GM15510 (cell line): ENCODE results near the gene CREB3.

ENCODE experiments used
- POLR2A ChIP-seq: IDR thresholded peaks from 3 replicates; pipeline ENCODE4 v1.6.1; 2011; ENCODE audit warnings: borderline replicate concordance; ENCODE audit not compliant: insufficient read length; ENCODE audit errors: extremely low read depth

The CREB3 gene

DNA sequence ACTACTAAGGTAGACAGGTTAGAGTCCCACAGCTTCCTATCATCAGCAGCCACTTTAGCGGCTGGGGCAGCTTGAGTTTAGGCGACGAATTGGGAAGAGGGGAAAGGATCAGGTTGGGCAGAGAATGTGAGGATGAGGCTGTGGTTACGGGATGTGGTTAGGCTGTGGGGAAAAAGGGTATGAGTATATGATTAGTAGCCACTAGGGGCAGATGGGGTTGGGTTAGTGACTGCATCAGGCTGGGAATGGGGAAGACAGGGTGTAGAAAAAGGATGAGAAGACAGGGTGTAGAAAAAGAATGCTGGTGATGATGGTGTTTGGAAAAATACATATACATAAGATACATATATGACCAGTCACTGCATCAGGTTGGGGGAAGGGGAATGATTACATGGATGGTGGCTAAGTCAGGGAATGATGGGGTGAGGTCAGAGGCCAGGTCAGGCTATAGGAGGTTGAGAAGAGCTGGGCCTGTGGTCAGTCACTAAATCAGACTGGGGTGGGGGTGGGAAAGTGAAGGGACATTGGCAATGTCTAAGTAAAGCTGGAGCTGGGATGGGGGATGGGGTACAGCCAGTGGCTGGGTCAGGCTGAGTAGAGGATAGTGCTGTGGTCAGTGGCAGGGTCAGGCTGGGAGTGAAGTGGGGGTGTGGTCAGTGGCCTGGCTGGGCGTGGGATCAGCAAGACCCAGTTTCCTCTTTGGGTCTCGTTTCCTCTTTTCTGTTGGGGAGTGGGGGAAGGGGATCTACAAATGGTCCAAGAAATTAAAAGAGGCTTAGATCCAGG is 2.6 kb upstream of the CREB3 start:
- no peak for TF ChIP-seq POLR2A

DNA sequence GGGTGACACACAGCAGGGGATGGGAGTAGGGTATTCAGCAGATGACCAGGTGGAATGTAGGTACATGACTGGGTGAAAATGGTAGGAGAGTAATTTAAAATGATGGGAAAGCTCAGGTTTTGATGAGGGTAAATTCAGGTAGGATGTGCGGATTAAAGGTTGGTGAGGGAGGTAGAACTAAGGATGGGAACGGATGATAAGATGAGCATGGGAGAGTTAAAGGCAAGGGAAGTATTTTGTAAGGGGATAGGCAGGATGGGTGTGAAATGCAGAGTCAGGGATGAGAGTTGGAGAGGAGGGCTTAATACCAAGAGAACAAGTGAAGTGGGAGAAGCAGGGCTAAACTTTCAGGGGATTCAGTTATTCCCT is 2.0 kb upstream of the CREB3 start:
- no peak for TF ChIP-seq POLR2A

DNA sequence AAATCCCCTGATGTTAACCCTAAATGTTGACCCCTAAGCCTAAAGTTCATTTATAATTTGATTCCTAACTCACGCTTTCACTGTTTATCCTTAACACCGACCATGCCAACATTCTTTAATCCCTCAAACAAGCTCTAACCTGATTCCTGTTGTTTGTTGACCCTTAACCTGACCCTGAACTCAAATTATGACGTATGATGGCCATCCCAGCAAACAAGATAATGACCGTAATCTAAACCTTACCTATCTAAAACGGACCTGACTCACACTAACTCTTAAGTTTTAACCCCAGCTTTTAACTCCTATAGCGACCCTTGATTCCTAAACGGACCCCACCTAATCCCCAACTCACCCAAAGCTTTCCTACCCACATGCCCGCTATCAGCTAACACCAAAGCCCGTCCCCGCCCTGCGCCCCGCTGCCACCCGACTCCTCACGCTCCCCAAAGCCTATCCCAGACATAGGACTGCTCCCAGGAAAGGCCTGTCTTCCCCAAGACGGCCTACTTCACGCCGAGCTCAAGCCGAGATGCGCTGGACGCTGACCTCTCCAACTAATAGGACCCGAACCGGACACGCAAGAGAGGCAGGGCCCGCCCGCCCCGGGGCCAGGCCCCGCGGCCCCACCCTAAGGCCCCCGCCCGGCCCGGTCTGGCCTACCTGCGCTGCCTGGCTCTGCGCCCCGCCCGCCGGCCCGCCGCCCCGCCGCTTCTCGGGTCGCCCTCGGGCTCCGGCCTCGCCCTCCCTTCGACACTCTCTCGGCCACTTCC is 866 bp upstream of the CREB3 start:
- TF ChIP-seq POLR2A, result no peak

DNA sequence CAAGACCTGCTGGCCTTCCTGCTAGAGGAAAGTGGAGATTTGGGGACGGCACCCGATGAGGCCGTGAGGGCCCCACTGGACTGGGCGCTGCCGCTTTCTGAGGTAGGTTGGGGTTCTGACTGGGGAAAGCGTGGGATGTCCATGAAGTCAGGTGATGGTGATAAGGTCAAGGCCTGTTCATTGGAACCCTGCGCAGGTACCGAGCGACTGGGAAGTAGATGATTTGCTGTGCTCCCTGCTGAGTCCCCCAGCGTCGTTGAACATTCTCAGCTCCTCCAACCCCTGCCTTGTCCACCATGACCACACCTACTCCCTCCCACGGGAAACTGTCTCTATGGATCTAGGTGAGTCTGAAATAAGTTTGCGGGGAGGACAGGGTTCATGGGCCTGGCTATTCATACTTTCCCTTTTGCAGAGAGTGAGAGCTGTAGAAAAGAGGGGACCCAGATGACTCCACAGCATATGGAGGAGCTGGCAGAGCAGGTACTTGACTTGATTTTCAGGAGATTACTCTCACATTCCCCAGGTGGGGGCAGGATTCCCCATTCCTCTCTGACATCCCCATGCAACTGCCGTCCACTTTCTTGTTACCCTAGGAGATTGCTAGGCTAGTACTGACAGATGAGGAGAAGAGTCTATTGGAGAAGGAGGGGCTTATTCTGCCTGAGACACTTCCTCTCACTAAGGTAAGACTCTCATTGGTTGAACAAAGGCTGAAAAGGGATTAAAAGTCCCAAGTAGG is 505 bp downstream of the CREB3 start:
- TF ChIP-seq POLR2A, result no peak

DNA sequence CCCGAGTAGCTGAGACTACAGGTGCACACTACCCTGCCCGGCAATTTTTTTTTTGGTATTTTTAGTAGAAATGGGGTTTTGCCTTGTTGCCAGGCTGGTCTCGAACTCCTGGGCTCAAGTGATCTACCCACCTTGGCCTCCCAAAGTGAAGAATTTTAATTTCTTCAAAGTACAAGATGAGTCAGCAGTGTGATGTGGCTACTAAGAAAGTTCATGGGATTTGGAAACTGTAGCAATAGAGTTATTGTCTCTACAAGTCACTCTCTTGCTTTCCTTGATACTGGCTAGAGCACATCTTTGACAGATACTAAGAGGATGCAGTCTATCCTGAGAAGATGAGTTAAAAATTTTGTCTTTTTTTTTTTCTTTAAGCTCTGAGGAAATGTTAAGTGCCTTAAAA is 1.6 kb downstream of the CREB3 start:
- TF ChIP-seq POLR2A, result no peak

DNA sequence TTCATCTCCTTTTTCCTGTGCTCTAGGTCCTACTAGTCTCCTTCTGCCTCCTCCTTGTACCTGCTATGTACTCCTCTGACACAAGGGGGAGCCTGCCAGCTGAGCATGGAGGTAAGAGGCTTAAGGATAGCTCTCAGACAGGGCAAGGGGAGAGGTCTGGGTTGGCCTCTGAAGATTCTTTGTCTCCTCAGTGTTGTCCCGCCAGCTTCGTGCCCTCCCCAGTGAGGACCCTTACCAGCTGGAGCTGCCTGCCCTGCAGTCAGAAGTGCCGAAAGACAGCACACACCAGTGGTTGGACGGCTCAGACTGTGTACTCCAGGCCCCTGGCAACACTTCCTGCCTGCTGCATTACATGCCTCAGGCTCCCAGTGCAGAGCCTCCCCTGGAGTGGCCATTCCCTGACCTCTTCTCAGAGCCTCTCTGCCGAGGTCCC is 3.8 kb downstream of the CREB3 start:
- TF ChIP-seq POLR2A, result no peak

DNA sequence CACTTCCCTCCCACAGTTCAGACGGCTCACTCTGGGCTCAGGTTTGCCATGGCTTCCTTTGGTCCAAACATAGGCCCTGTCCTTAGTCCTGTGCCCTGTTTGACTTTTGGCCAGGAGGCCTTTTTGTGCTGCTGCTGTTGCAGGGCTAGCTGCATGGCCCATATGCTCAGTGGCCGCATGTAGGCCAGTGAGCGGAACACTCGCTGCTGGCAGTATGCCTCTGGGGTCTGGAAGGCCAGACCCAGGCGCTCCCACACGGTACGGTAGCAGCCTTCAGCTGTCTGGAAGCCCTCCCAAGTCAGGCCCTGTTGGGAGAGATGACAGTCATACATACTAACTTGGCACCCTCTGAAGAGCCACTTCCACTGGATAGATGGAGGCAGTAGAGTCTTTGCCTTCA is 4.7 kb downstream of the CREB3 start:
- no peak for TF ChIP-seq POLR2A

DNA sequence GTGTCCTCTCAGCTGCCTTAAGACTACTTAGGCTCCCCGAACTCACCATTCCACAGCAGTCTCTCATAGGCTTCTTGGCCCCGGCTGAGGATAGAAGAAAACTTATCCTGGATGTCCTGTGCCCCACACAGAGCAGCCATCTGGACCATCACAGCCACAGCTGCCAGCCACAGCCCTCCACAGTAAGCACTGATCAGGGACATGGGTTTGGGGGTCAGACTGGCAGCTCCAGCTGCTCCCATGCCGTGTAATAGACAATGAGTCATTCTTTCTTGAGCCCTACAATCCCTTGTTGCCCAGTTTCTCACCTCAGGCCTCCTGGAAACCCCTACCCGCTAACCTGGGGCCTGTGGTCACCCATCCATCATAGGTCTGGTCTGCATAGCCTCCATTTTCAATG is 5.7 kb downstream of the CREB3 start:
- no peak for TF ChIP-seq POLR2A

DNA sequence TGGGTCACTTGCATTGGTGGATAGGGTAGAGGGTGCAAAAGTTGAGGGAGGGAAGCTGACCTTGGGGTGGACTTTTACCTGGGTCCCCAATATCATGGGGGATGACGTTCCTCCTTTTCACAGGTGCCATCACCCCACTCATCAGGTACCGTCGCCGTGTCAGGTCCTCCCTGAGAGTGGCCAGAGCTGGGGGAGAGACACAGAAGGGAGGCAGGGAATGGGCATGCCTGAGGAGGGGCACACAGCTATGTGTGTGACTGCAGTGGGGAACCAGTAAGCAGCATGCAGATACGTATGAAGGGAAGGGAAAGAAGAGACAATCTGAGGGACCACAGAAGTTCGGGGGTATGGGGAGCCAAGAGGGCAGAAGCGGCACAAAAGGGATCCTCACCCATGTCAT is 6.5 kb downstream of the CREB3 start:
- TF ChIP-seq POLR2A, result no peak

DNA sequence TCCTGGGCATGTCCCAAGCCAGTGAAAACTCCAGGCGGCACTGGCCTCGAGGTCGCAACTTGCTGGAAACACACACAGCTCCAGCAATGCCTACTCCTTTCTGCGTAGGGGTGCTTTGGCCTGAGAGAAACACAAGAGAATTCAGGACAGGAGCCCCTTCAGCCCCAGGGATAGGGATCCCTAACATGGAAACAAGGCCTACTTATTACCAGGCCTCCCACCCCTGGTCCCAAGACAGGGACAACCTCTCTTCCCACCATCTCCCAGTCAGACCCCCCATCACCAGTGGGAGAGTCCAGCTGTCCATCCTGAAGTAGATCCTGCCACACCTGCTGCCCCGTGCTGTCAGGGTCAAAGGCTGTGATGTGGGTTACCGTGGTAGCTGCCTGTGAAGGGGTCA is 7.8 kb downstream of the CREB3 start:
- TF ChIP-seq POLR2A, result no peak

DNA sequence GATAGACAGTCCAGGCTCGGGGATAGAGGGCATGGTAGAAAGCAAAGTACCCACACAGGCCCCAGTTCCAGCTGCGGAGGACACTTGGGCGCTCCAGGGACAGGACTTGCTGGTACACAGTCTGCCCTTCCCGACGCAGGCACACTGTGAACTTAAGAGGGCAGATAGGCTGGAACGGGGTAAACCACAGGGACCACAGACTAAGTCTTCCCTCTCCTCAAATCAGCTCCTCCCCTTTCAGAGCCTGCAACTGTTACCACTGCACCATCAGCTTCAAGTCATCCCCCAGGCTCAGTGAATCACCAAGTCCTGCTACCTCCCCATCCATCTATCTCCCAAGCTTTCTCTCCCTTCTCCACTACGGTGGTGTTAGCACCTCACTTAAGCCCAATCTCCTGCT is 9.3 kb downstream of the CREB3 start:
- no peak for TF ChIP-seq POLR2A

DNA sequence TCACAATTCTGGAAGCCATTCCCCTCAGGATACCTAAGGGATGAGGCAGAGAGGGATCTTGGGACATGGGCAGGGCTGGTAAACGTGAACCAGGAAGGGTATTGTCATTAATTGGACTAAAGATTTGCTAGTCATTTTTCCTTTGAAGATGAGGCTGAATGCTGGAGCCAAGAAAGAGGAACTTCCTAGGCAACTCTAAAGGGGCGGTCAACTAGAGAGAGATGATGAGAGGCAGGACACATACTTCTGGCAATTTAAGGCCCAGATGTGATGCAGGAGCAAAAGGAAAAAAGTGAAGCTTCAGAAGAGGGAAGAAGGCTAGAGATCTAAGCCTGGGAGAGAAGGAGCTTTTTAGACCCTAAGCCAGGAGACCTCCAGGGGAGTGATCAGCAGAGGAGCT is 11.0 kb downstream of the CREB3 start:
- no peak for TF ChIP-seq POLR2A

DNA sequence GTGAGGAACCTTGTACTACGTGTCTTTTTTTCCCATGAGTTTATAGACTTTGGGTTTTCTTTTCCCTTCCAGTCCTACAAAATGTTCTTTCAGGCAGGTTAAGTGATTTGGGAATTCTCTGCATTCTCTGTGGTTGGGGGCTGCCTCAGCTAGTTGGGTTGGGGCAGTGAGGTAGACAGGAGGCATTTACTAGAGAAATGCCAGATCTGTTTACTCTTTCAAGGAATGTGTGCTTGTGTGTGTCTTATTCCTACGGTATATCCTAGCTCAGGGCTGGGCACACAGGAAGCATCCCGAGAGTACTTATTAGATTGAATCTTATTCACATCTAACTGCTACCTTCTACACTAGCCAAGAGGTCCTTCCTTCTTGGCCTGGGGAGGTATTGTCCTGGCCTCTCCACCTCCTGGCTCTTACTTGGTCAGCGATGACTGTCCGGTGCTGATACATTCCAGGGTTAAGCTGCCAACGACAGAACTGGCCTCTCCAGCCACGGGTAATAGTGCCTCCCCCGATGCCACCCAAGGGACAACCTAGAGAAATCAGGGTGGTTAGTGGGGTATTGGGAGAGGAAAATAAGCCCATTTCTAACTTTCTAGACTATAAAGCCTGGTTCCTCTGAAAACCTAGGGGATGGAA is 11.5 kb downstream of the CREB3 start:
- TF ChIP-seq POLR2A, result no peak

DNA sequence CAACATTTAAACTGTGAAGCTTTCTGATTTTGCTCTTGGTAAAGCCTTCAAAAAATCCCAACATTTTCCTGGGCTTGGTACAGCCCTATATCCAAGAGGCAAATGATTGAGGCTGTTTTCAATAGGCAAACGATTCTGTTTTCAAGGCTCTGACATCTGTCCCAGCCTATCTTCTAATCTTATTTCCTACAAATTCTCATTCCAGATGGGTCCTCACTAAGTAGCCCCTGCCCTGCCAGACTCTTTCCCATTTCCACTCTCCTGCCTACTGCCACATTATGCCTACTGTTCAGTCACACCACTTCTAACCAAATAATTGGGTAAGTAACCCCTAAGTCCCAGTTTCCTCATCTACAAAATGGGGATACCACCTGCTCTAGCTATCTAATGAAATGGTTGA is 13.1 kb downstream of the CREB3 start:
- TF ChIP-seq POLR2A, result no peak

DNA sequence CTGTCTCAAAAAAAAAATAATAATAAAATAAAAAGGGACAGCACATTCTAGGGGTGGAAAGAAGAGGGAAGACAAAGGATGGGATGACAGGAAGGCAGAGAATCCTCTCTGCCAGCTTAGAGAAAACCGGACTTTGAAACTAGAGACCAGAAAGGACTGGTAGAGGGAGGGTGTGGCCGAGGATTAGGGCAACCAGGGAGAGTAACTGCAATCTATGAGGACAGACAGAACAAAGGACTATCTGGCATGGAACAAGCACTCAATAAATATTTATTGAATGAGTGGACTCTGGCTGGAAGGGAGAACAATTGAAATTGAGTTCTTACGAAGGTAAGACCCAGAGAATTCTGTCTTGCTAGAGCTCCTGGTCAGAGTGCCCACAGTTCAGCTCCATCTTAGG is 14.1 kb downstream of the CREB3 start:
- TF ChIP-seq POLR2A, result no peak
